Gastroesophageal sphincter (tissue), 4 donors: ENCODE measurements around the gene ARHGEF9. TPM values are rescaled to one million over a fixed set of nuclear protein-coding genes. Genes with fewer than 3 reads are reported as not detected.

Experiments
- ATAC-seq: fragments of 150-250 bp; one replicate; pipeline ENCODE4 v1.9.1; 2016; ENCODE audit warnings: mild to moderate bottlenecking, moderate library complexity
- H3K27ac ChIP-seq, 4 donors: fragments of 200-600 bp; sonication (generic) in 3 of 4; 1 replicate in 3 of 4; 2 replicates in 1 of 4; pipeline ENCODE4 v1.5.1; 2016 to 2019
- H3K27me3 ChIP-seq: fragments of 200-600 bp; sonication (generic); one replicate; pipeline ENCODE4 v1.5.1; 2019
- H3K36me3 ChIP-seq, 2 donors: fragments of 200-600 bp; sonication (generic); one replicate each; pipeline ENCODE4 v1.5.1; 2019; ENCODE audit warnings: control low read depth in 1 of 2
- H3K4me1 ChIP-seq, 3 donors: fragments of 200-600 bp; sonication (generic); 1 replicate in 2 of 3; 2 replicates in 1 of 3; pipeline ENCODE4 v1.5.1; 2016 to 2019; ENCODE audit warnings: control low read depth in 2 of 3
- H3K4me3 ChIP-seq, 2 donors: fragments of 200-600 bp; sonication (generic); one replicate each; pipeline ENCODE4 v1.5.1; 2019; ENCODE audit warnings: mild to moderate bottlenecking in 1 of 2, moderate library complexity in 1 of 2
- H3K9me3 ChIP-seq, 3 donors: fragments of 200-600 bp; sonication (generic); one replicate each; pipeline ENCODE4 v1.5.1; 2017 to 2019; ENCODE audit warnings: control low read depth in 2 of 3
- CTCF ChIP-seq, 4 experiments: fragments of 200-600 bp in 2 of 4; fragments of 450-650 bp in 2 of 4; sonication (generic) in 1 of 4; IDR thresholded peaks; one replicate each; pipeline ENCODE4 v1.5.1; 2017 to 2019; ENCODE audit warnings: antibody characterized with exemption in 4 of 4, mild to moderate bottlenecking in 2 of 4, moderate library complexity in 2 of 4
- EP300 ChIP-seq: sonication (generic); formaldehyde crosslinking; IDR thresholded peaks from one replicate; pipeline ENCODE4 v1.6.1; 2017; ENCODE audit warnings: antibody characterized with exemption, mild to moderate bottlenecking
- POLR2A ChIP-seq, 2 donors: fragments of 450-650 bp; IDR thresholded peaks; one replicate each; pipeline ENCODE4 v1.6.1; 2017; ENCODE audit warnings: antibody characterized with exemption in 2 of 2, mild to moderate bottlenecking in 2 of 2, moderate library complexity in 1 of 2
- POLR2AphosphoS5 ChIP-seq: sonication (generic); formaldehyde crosslinking; IDR thresholded peaks from one replicate; pipeline ENCODE4 v1.6.1; 2017; ENCODE audit warnings: antibody characterized with exemption
- WGBS, 2 donors: methylation state at CpG; one replicate each; pipeline ENCODE4 v1.1.5; 2018; ENCODE audit warnings: low coverage in 1 of 2; 5-methylcytosine and 5-hydroxymethylcytosine counted together
- total RNA-seq, 4 donors: library from RNA; depleted of rRNA; stranded (reverse); fragments of >200 nt; gene quantifications; one replicate each; pipeline ENCODE4 v1.1.0, GENCODE V29; 2016

The ARHGEF9 gene
- total RNA-seq, 4 donors from 2014 or later, result 20.0 to 40.3 (median 31.4) TPM

GRCh38 chrX:63744850-63745394 is 40.1 kb downstream of the ARHGEF9 start:
- Histone ChIP-seq H3K27me3 (no peaks in the 10 kb centered on the region), H3K4me3 (no peak overlapping the region), H3K9me3 (no peaks in the 10 kb centered on the region), H3K27ac (no peak overlapping the region), H3K4me1 (peaks cover 0 to 28% (median 0%) of the 10 kb centered on the region in 3 donors), H3K36me3 (no peaks in the 10 kb centered on the region)
- ATAC-seq, result no peak
- no peak for TF ChIP-seq CTCF (IDR thresholded peaks at IDR 0.05)
- TF ChIP-seq POLR2A (IDR thresholded peaks at IDR 0.05), result no peak
- no peak for TF ChIP-seq EP300
- TF ChIP-seq POLR2AphosphoS5, result no peak
- no CpG with 5 or more reads among the region's 2 CpGs for WGBS, 2 donors

GRCh38 chrX:63743596-63743995 is 41.4 kb downstream of the ARHGEF9 start:
- Histone ChIP-seq H3K4me3 (no peak overlapping the region), H3K27me3 (no peaks in the 10 kb centered on the region), H3K36me3 (no peaks in the 10 kb centered on the region), H3K4me1 (peaks cover 0 to 23% (median 0%) of the 10 kb centered on the region in 3 donors), H3K9me3 (no peaks in the 10 kb centered on the region), H3K27ac (no peak overlapping the region)
- ATAC-seq, result no peak
- no peak for TF ChIP-seq POLR2AphosphoS5
- no peak for TF ChIP-seq CTCF (IDR thresholded peaks at IDR 0.05)
- no peak for TF ChIP-seq EP300
- TF ChIP-seq POLR2A (IDR thresholded peaks at IDR 0.05), result no peak
- 75% methylated on average over 1 of the region's 2 CpGs; no CpG with 5 or more reads in 1 of the 2 donors for WGBS, 2 donors

GRCh38 chrX:63740382-63740781 is 44.6 kb downstream of the ARHGEF9 start:
- Histone ChIP-seq H3K36me3 (no peaks in the 10 kb centered on the region), H3K4me1 (peaks cover 0 to 6% (median 0%) of the 10 kb centered on the region in 3 donors), H3K27me3 (no peaks in the 10 kb centered on the region), H3K4me3 (no peak overlapping the region), H3K27ac (no peak overlapping the region), H3K9me3 (no peaks in the 10 kb centered on the region)
- 42% methylated on average over 2 of the region's 2 CpGs; no CpG with 5 or more reads in 1 of the 2 donors for WGBS, 2 donors
- no peak for ATAC-seq
- TF ChIP-seq POLR2AphosphoS5 (no peak), CTCF (IDR thresholded peaks at IDR 0.05) (no peak), EP300 (no peak), POLR2A (IDR thresholded peaks at IDR 0.05) (no peak)

GRCh38 chrX:63739885-63740284 is 45.1 kb downstream of the ARHGEF9 start:
- H3K4me1 ChIP-seq, result peaks cover 0 to 6% (median 0%) of the 10 kb centered on the region in 3 donors
- no peaks in the 10 kb centered on the region for H3K36me3 ChIP-seq
- no peak overlapping the region for H3K27ac ChIP-seq
- H3K4me3 ChIP-seq, result no peak overlapping the region
- ATAC-seq, result no peak
- TF ChIP-seq EP300 (no peak), CTCF (IDR thresholded peaks at IDR 0.05) (no peak), POLR2AphosphoS5 (no peak), POLR2A (IDR thresholded peaks at IDR 0.05) (no peak)
- no peaks in the 10 kb centered on the region for H3K27me3 ChIP-seq
- H3K9me3 ChIP-seq, result no peaks in the 10 kb centered on the region

GRCh38 chrX:63738696-63739095 is 46.3 kb downstream of the ARHGEF9 start:
- no peak for ATAC-seq
- H3K27me3 ChIP-seq, result no peaks in the 10 kb centered on the region
- no peaks in the 10 kb centered on the region for H3K9me3 ChIP-seq
- no peaks in the 10 kb centered on the region for H3K36me3 ChIP-seq
- peaks cover 0 to 6% (median 0%) of the 10 kb centered on the region in 3 donors for H3K4me1 ChIP-seq
- 33% methylated on average over 1 of the region's 1 CpG; no CpG with 5 or more reads in 1 of the 2 donors for WGBS, 2 donors
- TF ChIP-seq POLR2AphosphoS5 (no peak), CTCF (IDR thresholded peaks at IDR 0.05) (no peak), POLR2A (IDR thresholded peaks at IDR 0.05) (no peak)
- H3K27ac ChIP-seq, result no peak overlapping the region
- H3K4me3 ChIP-seq, result no peak overlapping the region
